ENCODE data around the gene TCP11L2.

DNA sequence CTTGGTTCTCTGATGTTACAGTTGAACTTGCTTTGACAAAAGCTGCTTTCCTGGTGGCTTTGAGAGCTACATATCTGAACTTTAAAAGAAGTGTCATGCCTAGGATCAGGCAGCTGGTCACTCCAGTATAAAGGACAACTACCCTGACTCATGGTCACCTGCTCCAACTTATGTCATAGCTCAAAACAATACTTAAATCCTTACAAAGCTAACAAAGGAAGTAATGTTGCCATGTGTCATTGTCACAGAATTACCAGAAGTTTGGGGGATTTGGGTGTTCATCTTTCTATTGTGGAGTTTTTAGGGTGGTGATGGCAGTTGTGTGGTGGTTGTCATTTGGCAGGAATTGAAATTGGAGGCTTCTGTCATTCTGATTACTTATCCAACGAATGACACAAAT lies 1.8 kb upstream of the TCP11L2 start:
- TF ChIP-seq SP2 (tag by site-specific recombination; IDR thresholded peaks at IDR 0.05) (no peak), ZNF140 (tag by site-specific recombination; IDR thresholded peaks at IDR 0.05) (no peak), ZNF423 (tag by site-specific recombination; IDR thresholded peaks at IDR 0.05) (no peak), ZNF23 (tag by site-specific recombination; IDR thresholded peaks at IDR 0.05; ENCODE audit: borderline replicate concordance) (no peak), GLI4 (tag by site-specific recombination; IDR thresholded peaks at IDR 0.05) (no peak), ZNF660 (tag by site-specific recombination; IDR thresholded peaks at IDR 0.05) (no peak), ZNF610 (tag by site-specific recombination; IDR thresholded peaks at IDR 0.05; ENCODE audit: borderline replicate concordance) (no peak)
- TF ChIP-seq, protein P1, sequence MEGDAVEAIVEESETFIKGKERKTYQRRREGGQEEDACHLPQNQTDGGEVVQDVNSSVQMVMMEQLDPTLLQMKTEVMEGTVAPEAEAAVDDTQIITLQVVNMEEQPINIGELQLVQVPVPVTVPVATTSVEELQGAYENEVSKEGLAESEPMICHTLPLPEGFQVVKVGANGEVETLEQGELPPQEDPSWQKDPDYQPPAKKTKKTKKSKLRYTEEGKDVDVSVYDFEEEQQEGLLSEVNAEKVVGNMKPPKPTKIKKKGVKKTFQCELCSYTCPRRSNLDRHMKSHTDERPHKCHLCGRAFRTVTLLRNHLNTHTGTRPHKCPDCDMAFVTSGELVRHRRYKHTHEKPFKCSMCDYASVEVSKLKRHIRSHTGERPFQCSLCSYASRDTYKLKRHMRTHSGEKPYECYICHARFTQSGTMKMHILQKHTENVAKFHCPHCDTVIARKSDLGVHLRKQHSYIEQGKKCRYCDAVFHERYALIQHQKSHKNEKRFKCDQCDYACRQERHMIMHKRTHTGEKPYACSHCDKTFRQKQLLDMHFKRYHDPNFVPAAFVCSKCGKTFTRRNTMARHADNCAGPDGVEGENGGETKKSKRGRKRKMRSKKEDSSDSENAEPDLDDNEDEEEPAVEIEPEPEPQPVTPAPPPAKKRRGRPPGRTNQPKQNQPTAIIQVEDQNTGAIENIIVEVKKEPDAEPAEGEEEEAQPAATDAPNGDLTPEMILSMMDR (tag by site-specific recombination; IDR thresholded peaks at IDR 0.05): no peak
- TF ChIP-seq, protein P2, sequence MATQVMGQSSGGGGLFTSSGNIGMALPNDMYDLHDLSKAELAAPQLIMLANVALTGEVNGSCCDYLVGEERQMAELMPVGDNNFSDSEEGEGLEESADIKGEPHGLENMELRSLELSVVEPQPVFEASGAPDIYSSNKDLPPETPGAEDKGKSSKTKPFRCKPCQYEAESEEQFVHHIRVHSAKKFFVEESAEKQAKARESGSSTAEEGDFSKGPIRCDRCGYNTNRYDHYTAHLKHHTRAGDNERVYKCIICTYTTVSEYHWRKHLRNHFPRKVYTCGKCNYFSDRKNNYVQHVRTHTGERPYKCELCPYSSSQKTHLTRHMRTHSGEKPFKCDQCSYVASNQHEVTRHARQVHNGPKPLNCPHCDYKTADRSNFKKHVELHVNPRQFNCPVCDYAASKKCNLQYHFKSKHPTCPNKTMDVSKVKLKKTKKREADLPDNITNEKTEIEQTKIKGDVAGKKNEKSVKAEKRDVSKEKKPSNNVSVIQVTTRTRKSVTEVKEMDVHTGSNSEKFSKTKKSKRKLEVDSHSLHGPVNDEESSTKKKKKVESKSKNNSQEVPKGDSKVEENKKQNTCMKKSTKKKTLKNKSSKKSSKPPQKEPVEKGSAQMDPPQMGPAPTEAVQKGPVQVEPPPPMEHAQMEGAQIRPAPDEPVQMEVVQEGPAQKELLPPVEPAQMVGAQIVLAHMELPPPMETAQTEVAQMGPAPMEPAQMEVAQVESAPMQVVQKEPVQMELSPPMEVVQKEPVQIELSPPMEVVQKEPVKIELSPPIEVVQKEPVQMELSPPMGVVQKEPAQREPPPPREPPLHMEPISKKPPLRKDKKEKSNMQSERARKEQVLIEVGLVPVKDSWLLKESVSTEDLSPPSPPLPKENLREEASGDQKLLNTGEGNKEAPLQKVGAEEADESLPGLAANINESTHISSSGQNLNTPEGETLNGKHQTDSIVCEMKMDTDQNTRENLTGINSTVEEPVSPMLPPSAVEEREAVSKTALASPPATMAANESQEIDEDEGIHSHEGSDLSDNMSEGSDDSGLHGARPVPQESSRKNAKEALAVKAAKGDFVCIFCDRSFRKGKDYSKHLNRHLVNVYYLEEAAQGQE (tag by site-specific recombination; IDR thresholded peaks at IDR 0.05): no peak
- TF ChIP-seq, protein P3, sequence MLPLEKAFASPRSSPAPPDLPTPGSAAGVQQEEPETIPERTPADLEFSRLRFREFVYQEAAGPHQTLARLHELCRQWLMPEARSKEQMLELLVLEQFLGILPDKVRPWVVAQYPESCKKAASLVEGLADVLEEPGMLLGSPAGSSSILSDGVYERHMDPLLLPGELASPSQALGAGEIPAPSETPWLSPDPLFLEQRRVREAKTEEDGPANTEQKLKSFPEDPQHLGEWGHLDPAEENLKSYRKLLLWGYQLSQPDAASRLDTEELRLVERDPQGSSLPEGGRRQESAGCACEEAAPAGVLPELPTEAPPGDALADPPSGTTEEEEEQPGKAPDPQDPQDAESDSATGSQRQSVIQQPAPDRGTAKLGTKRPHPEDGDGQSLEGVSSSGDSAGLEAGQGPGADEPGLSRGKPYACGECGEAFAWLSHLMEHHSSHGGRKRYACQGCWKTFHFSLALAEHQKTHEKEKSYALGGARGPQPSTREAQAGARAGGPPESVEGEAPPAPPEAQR (tag by site-specific recombination; IDR thresholded peaks at IDR 0.05): no peak
